HepG2 (cell line): ENCODE results near the gene MTA1. TPM values are rescaled to one million over a fixed set of nuclear protein-coding genes. Genes with fewer than 3 reads are reported as not detected.

Experiments used
- CTCF ChIP-seq: sonication (generic); formaldehyde crosslinking; IDR thresholded peaks from 2 replicates; pipeline ENCODE4 v1.5.0; 2020; ENCODE audit warnings: mild to moderate bottlenecking, missing genetic modification reagents, moderate library complexity
- FOXC1 ChIP-seq: sonication (generic); formaldehyde crosslinking; IDR thresholded peaks from 2 replicates; pipeline ENCODE4 v1.8.0; 2022; ENCODE audit warnings: mild to moderate bottlenecking, missing genetic modification reagents, borderline replicate concordance
- GATAD1 ChIP-seq: IDR thresholded peaks from 2 replicates; pipeline ENCODE4 v1.6.1; 2016; ENCODE audit warnings: missing genetic modification reagents, missing compliant biosample characterization
- HCFC1 ChIP-seq: fragments of 150-350 bp; IDR thresholded peaks from 2 replicates; pipeline ENCODE4 v1.6.1; 2014; ENCODE audit warnings: low read depth, low read length
- HNF4G ChIP-seq, 2 experiments: sonication (generic) in 1 of 2; formaldehyde crosslinking in 1 of 2; IDR thresholded peaks; 2 replicates each; pipeline versions ENCODE4 v1.4.0 to v1.6.1; 2011 to 2020; ENCODE audit warnings: borderline replicate concordance in 2 of 2, low read depth in 2 of 2, mild to moderate bottlenecking in 2 of 2, low read length in 1 of 2, missing genetic modification reagents in 1 of 2, moderate library complexity in 1 of 2
- MEF2D ChIP-seq: sonication (generic); formaldehyde crosslinking; IDR thresholded peaks from 2 replicates; pipeline ENCODE4 v1.5.1; 2020; ENCODE audit warnings: mild to moderate bottlenecking, missing genetic modification reagents
- MTF1 ChIP-seq: sonication (generic); formaldehyde crosslinking; IDR thresholded peaks from 2 replicates; pipeline ENCODE4 v1.5.0; 2020; ENCODE audit warnings: missing genetic modification reagents
- NCOA5 ChIP-seq: sonication (generic); formaldehyde crosslinking; IDR thresholded peaks from 2 replicates; pipeline ENCODE4 v1.4.0; 2020; ENCODE audit warnings: missing genetic modification reagents
- NFE2 ChIP-seq: sonication (generic); formaldehyde crosslinking; IDR thresholded peaks from 2 replicates; pipeline ENCODE4 v1.4.0; 2020; ENCODE audit warnings: missing genetic modification reagents
- NFE2L2 ChIP-seq: fragments of 150-350 bp; IDR thresholded peaks from 2 replicates; pipeline ENCODE4 v1.6.1; 2014; ENCODE audit warnings: low read length
- PHB2 ChIP-seq: fragments of 450-650 bp; IDR thresholded peaks from 2 replicates; pipeline ENCODE4 v1.6.1; 2018; ENCODE audit not compliant: partially characterized antibody
- USF2 ChIP-seq, 2 experiments: sonication (generic) in 1 of 2; formaldehyde crosslinking in 1 of 2; IDR thresholded peaks; 2 replicates each; pipeline versions ENCODE4 v1.5.1 to v1.6.1; 2011 to 2020; ENCODE audit warnings: borderline replicate concordance in 1 of 2, low read depth in 1 of 2, low read length in 1 of 2, mild to moderate bottlenecking in 1 of 2, missing genetic modification reagents in 1 of 2, moderate library complexity in 1 of 2
- YY1 ChIP-seq: IDR thresholded peaks from 2 replicates; pipeline ENCODE4 v1.6.1; 2011; ENCODE audit warnings: low read length, low read depth, moderate library complexity, mild to moderate bottlenecking; ENCODE audit not compliant: insufficient read depth, insufficient replicate concordance
- ZBTB39 ChIP-seq: sonication (generic); formaldehyde crosslinking; IDR thresholded peaks from 2 replicates; pipeline ENCODE4 v1.5.0; 2020; ENCODE audit warnings: missing genetic modification reagents
- ZNF18 ChIP-seq: sonication (generic); formaldehyde crosslinking; IDR thresholded peaks from 2 replicates; pipeline ENCODE4 v1.8.0; 2022; ENCODE audit warnings: mild to moderate bottlenecking, missing genetic modification reagents; ENCODE audit not compliant: insufficient replicate concordance
- ZNF280B ChIP-seq: sonication (generic); formaldehyde crosslinking; IDR thresholded peaks from 2 replicates; pipeline ENCODE4 v1.5.0; 2020; ENCODE audit warnings: missing genetic modification reagents, mild to moderate bottlenecking, borderline replicate concordance
- ZNF546 ChIP-seq: sonication (generic); formaldehyde crosslinking; conservative IDR thresholded peaks from 2 replicates; pipeline ENCODE4 v1.8.1; 2023; ENCODE audit warnings: mild to moderate bottlenecking, missing genetic modification reagents
- polyA plus RNA-seq, 8 experiments: library from polyadenylated mRNA; depleted of rRNA in 3 of 8; stranded (reverse) in 7 of 8; unstranded in 1 of 8; fragments of >200 nt; fragmentation: Illumina TruSeq in 4 of 8; extraction: Trizol in 4 of 8; gene quantifications; 2 replicates each; pipeline versions ENCODE4 v1.2.1 to v1.2.3, GENCODE V29; 2011 to 2016; ENCODE audit warnings: low read depth in 4 of 8, missing spikeins in 1 of 8, mixed read lengths in 1 of 8; ENCODE audit not compliant: insufficient read depth in 1 of 8
- total RNA-seq, 5 experiments: library from RNA; depleted of rRNA; stranded (reverse); fragments of >200 nt; fragmentation: Illumina TruSeq; extraction: Trizol; gene quantifications; 2 replicates each; pipeline ENCODE4 v1.2.3, GENCODE V29; 2016; ENCODE audit warnings: low read depth in 1 of 5

Gene MTA1
- total and polyA plus RNA-seq, 2 of the 13 experiments (the other 11 are each of a cell fraction or from before 2014, with no cell fraction given) = 35.2 to 85.8 TPM

- no peak for TF ChIP-seq ZBTB39
- peak; percentile 56 for TF ChIP-seq YY1
- no peak for TF ChIP-seq MTF1
- no peak; the same call in 1 of the 2 replicates for TF ChIP-seq ZNF280B (CRISPR knock-in tag)
- TF ChIP-seq FOXC1 = peak; percentile 90
- TF ChIP-seq GATAD1 (CRISPR knock-in tag) = 0 out of 2 replicates have a peak, but pooled peaks have one; percentile 20
- TF ChIP-seq NCOA5 (CRISPR knock-in tag) = no peak
- no peak for TF ChIP-seq ZNF18 (CRISPR knock-in tag)
- TF ChIP-seq ZNF546 (CRISPR knock-in tag) = no peak; the same call in 1 of the 2 replicates
- peak; percentile 79; the same call in 1 of the 2 replicates for TF ChIP-seq MEF2D
- no peak for TF ChIP-seq NFE2L2
- no peak for TF ChIP-seq PHB2
- peak; percentile 54; the same call in 1 of the 2 replicates for TF ChIP-seq HNF4G (IDR thresholded peaks at IDR 0.05; ENCODE audit: borderline replicate concordance, low read depth, low read length)
- peak; percentile 73; the same call in 1 of the 2 replicates for TF ChIP-seq HNF4G (CRISPR knock-in tag; IDR thresholded peaks at IDR 0.05; ENCODE audit: borderline replicate concordance, low read depth)
- no peak for TF ChIP-seq NFE2 (CRISPR knock-in tag)
- TF ChIP-seq CTCF (CRISPR knock-in tag) = no peak
- no peak for TF ChIP-seq USF2 (IDR thresholded peaks at IDR 0.05; ENCODE audit: low read depth, low read length)
- no peak for TF ChIP-seq USF2 (CRISPR knock-in tag; IDR thresholded peaks at IDR 0.05; ENCODE audit: borderline replicate concordance)
- no peak for TF ChIP-seq HCFC1
Measured at GRCh38 chr14:105419195-105420091, at the start of gene MTA1 (continued).
